Measurements from ENCODE around the gene ELMO1. TPM values are rescaled to one million over a fixed set of nuclear protein-coding genes. Genes with fewer than 3 reads are reported as not detected.
A peak's percentile ranks its signal among the peaks of the same experiment; 100 is the strongest.

The ELMO1 gene
- polyA plus RNA-seq, 2 of the 4 experiments (the other 2 are of a cell fraction): 2.3 to 6.1 TPM

- ATAC-seq (no peak), FAIRE-seq (no peak), DNase-seq (ENCODE audit: low read depth in 1 of 2, low spot score in 1 of 2) (no peak)
- Histone ChIP-seq H3K9me3 (no peaks in the 10 kb centered on the region), H3K4me1 (no peaks in the 10 kb centered on the region), H3K27ac (no peak overlapping the region), H3K4me3 (no peak overlapping the region), H3K4me2 (no peak overlapping the region)
- TF ChIP-seq FOSL2 (IDR thresholded peaks at IDR 0.05) (no peak), FOSL2 (CRISPR knock-in tag; IDR thresholded peaks at IDR 0.05) (no peak), BHLHE40 (IDR thresholded peaks at IDR 0.05; ENCODE audit: low read depth, low read length) (no peak), HMGXB4 (CRISPR knock-in tag; IDR thresholded peaks at IDR 0.05; ENCODE audit: borderline replicate concordance) (no peak), HOXA7 (CRISPR knock-in tag; IDR thresholded peaks at IDR 0.05) (no peak), NFE2L2 (conservative IDR thresholded peaks at IDR 0.05; ENCODE audit: low read length) (no peak)
- TF ChIP-seq, protein P1, sequence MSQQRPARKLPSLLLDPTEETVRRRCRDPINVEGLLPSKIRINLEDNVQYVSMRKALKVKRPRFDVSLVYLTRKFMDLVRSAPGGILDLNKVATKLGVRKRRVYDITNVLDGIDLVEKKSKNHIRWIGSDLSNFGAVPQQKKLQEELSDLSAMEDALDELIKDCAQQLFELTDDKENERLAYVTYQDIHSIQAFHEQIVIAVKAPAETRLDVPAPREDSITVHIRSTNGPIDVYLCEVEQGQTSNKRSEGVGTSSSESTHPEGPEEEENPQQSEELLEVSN (IDR thresholded peaks at IDR 0.05; ENCODE audit: borderline replicate concordance, low read depth): no peak
- POLR2A ChIA-PET: no interaction called here
- 31% methylated on average over 1 of the region's 1 CpG for WGBS (ENCODE audit: missing lambda C conversion rate)
- CTCF ChIA-PET: interaction anchor here (0.7 to 5.6 kb wide), 6 partner anchors 48 to 616 kb away, joined by 3 to 22 read pairs (median 7); no protein-coding TSS in a partner anchor
Measured at GRCh38 chr7:37236906-37237305, 211.8 kb downstream of the ELMO1 start.

- Histone ChIP-seq H3K4me1 (no peaks in the 10 kb centered on the region), H3K4me2 (no peak overlapping the region), H3K4me3 (no peak overlapping the region), H3K27ac (0 out of 6 replicates have a peak overlapping the region, but pooled peaks of 1 of the 2 experiments have one; percentile 3), H3K9me3 (no peaks in the 10 kb centered on the region)
- ATAC-seq (no peak), DNase-seq (ENCODE audit: low read depth in 1 of 2, low spot score in 1 of 2) (no peak), FAIRE-seq (no peak)
- WGBS (ENCODE audit: missing lambda C conversion rate): 47% methylated on average over 4 of the region's 4 CpGs
- ChIA-PET CTCF (interaction anchor here (0.5 to 5.6 kb wide), 35 partner anchors 10 to 1138 kb away, joined by 3 to 32 read pairs (median 4); partner anchors contain the start of genes ELMO1 and SFRP4), POLR2A (no interaction called here)
- TF ChIP-seq NPAS2 (CRISPR knock-in tag; IDR thresholded peaks at IDR 0.05; ENCODE audit: borderline replicate concordance): no peak
- TF ChIP-seq HOXB5 (CRISPR knock-in tag; IDR thresholded peaks at IDR 0.05): no peak
- no peak for TF ChIP-seq ZSCAN20 (CRISPR knock-in tag; IDR thresholded peaks at IDR 0.05)
- TF ChIP-seq CTCF (IDR thresholded peaks at IDR 0.05): no peak
- no peak for TF ChIP-seq REST (IDR thresholded peaks at IDR 0.05)
- no peak for TF ChIP-seq NR3C1 (IDR thresholded peaks at IDR 0.05)
Measured at GRCh38 chr7:37235813-37236212, 212.9 kb downstream of the ELMO1 start.

DNA sequence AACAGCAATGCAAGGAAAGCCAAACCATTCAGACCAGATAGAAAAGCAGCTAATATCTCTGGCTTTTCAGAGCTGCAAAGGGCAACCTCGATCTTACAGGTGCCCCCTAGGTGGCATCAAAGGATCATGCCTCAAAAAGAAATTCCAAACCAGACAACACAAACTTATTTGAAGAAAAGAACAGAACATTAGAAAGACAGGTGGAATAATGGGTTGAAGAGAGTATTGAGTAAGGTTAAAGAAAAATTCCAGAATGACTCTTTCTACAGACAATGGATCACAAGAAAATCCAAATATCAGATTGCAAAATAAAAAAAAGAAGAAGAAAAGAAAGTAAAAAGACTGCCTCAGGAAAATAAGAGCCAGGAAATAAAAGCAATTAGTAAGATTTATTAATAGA, 213.7 kb downstream of the ELMO1 start:
- peak; percentile 31 to 48 for DNase-seq (ENCODE audit: low read depth in 1 of 2, low spot score in 1 of 2)
- ChIA-PET POLR2A (no interaction called here), CTCF (interaction anchor here (0.6 to 5.6 kb wide), 44 partner anchors 8 to 1139 kb away, joined by 3 to 32 read pairs (median 4); partner anchors contain the start of genes ELMO1 and SFRP4)
- Histone ChIP-seq H3K4me1 (no peaks in the 10 kb centered on the region), H3K4me3 (no peak overlapping the region), H3K9me3 (no peaks in the 10 kb centered on the region), H3K4me2 (no peak overlapping the region), H3K27ac (no peak overlapping the region; a peak in 1 of 6 replicates)
- WGBS (ENCODE audit: missing lambda C conversion rate): 0% methylated on average over 1 of the region's 1 CpG
- peak; percentile 73 to 76; a peak in 5 of 6 replicates for ATAC-seq
- TF ChIP-seq SMC3 (IDR thresholded peaks at IDR 0.05) (peak; percentile 75), FOSL2 (IDR thresholded peaks at IDR 0.05) (no peak), FOSL2 (CRISPR knock-in tag; IDR thresholded peaks at IDR 0.05) (no peak), CTCF (IDR thresholded peaks at IDR 0.05) (peak; percentile 84), HMGXB4 (CRISPR knock-in tag; IDR thresholded peaks at IDR 0.05; ENCODE audit: borderline replicate concordance) (no peak), USF2 (IDR thresholded peaks at IDR 0.05) (no peak), EHF (CRISPR knock-in tag; IDR thresholded peaks at IDR 0.05) (no peak), RAD21 (conservative IDR thresholded peaks at IDR 0.05 in 1 of 2, IDR thresholded peaks at IDR 0.05 in 1 of 2) (peak; percentile 84 to 90), HDAC2 (IDR thresholded peaks at IDR 0.05) (no peak)
- FAIRE-seq: peak; percentile 67

All from A549 (cell line).